HCT116 (cell line): ENCODE measurements around the gene BCAS4.

ENCODE experiments used
- EZH2 ChIP-seq: fragments of 200-600 bp; sonication (generic); IDR thresholded peaks from 2 replicates; pipeline ENCODE4 v1.6.1; 2017; ENCODE audit warnings: antibody characterized with exemption, mixed run types
- EZH2phosphoT487 ChIP-seq: fragments of 200-600 bp; IDR thresholded peaks from 2 replicates; pipeline ENCODE4 v1.6.1; 2018; ENCODE audit warnings: antibody characterized with exemption, borderline replicate concordance
- JUND ChIP-seq: IDR thresholded peaks from 2 replicates; pipeline ENCODE4 v1.6.1; 2012
- POLR2A ChIP-seq: IDR thresholded peaks from 2 replicates; pipeline ENCODE4 v1.7.0; 2011; ENCODE audit warnings: borderline replicate concordance; ENCODE audit not compliant: insufficient read depth, insufficient read length; ENCODE audit errors: extremely low read depth
- RAD21 ChIP-seq: IDR thresholded peaks from 2 replicates; pipeline ENCODE4 v1.6.1; 2012; ENCODE audit warnings: low read depth, mild to moderate bottlenecking
- SIN3A ChIP-seq: IDR thresholded peaks from 2 replicates; pipeline ENCODE4 v1.6.1; 2012; ENCODE audit warnings: low read depth
- TCF7L2 ChIP-seq: IDR thresholded peaks from 2 replicates; pipeline ENCODE4 v1.7.0; 2011; ENCODE audit warnings: borderline replicate concordance, inconsistent platforms; ENCODE audit not compliant: insufficient read depth, insufficient read length; ENCODE audit errors: extremely low read depth
- YY1 ChIP-seq: IDR thresholded peaks from 2 replicates; pipeline ENCODE4 v1.6.1; 2011; ENCODE audit warnings: low read length, low read depth, moderate library complexity, mild to moderate bottlenecking; ENCODE audit not compliant: insufficient replicate concordance; ENCODE audit errors: extremely low read depth
- ZFX ChIP-seq: fragments of 450-650 bp; IDR thresholded peaks from 2 replicates; pipeline ENCODE4 v1.6.1; 2017
- ZNF274 ChIP-seq: fragments of 200-500 bp; sonication (Bioruptor generic); IDR thresholded peaks from 2 replicates; pipeline ENCODE4 v1.6.1; 2014; ENCODE audit warnings: mild to moderate bottlenecking, low read depth, low read length, inconsistent platforms
- TF ChIP-seq, protein P1 (sequence below): IDR thresholded peaks from 2 replicates; pipeline ENCODE4 v1.6.1; 2012
- TF ChIP-seq, protein P2 (sequence below), 3 experiments: fragments of 200-600 bp in 1 of 3; sonication (generic) in 1 of 3; IDR thresholded peaks in 2 of 3; conservative IDR thresholded peaks in 1 of 3; 2 replicates each; pipeline ENCODE4 v1.5.1; 2012 to 2017; ENCODE audit warnings: low read depth in 2 of 3, low read length in 2 of 3, antibody characterized with exemption in 1 of 3, borderline replicate concordance in 1 of 3, control low read depth in 1 of 3, mild to moderate bottlenecking in 1 of 3, mixed read lengths in 1 of 3, mixed run types in 1 of 3, moderate library complexity in 1 of 3; ENCODE audit not compliant: insufficient read depth in 1 of 3

DNA sequence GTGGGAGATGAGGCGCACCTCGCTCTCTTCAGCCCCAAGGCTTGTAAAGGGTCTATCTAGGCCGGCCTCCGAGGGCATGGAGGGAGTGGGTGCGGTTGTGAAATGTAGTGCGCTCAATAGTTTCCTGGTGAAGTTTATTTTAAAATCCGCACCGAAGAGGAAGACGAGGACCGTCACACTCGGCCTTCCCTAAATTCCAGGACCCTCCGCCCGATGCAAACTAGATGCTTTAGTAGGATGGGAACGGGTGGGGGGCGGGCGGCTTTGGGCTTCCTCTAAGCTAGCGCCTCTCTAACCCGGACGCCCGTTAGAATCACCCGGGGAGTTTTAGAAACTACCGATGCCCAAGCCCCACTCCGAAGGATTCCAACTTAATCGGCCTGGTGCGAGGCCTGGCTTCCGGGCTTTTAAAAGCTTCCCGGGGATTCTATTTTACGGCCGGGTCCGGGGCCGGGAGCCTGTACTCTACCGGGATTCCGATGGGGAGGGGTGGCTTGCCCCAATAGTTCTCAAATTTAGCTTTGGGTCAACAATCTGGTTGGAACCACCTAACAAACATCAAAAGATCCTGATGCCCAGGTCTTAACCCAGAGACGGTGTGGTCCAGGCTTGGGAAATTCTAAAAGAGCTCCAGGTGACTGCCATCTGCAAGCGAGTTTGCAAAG is 548 bp upstream of the BCAS4 start:
- TF ChIP-seq JUND = no peak
- no peak for TF ChIP-seq ZFX
- TF ChIP-seq, protein P1, sequence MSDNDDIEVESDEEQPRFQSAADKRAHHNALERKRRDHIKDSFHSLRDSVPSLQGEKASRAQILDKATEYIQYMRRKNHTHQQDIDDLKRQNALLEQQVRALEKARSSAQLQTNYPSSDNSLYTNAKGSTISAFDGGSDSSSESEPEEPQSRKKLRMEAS = no peak
- no peak for TF ChIP-seq RAD21
- TF ChIP-seq, protein P2, sequence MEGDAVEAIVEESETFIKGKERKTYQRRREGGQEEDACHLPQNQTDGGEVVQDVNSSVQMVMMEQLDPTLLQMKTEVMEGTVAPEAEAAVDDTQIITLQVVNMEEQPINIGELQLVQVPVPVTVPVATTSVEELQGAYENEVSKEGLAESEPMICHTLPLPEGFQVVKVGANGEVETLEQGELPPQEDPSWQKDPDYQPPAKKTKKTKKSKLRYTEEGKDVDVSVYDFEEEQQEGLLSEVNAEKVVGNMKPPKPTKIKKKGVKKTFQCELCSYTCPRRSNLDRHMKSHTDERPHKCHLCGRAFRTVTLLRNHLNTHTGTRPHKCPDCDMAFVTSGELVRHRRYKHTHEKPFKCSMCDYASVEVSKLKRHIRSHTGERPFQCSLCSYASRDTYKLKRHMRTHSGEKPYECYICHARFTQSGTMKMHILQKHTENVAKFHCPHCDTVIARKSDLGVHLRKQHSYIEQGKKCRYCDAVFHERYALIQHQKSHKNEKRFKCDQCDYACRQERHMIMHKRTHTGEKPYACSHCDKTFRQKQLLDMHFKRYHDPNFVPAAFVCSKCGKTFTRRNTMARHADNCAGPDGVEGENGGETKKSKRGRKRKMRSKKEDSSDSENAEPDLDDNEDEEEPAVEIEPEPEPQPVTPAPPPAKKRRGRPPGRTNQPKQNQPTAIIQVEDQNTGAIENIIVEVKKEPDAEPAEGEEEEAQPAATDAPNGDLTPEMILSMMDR (IDR thresholded peaks at IDR 0.05 in 2 of 3, conservative IDR thresholded peaks at IDR 0.05 in 1 of 3; ENCODE audit: borderline replicate concordance in 1 of 3, insufficient read depth in 1 of 3, low read depth in 2 of 3, low read length in 2 of 3) = no peak
- no peak for TF ChIP-seq TCF7L2
- no peak for TF ChIP-seq SIN3A
- no peak for TF ChIP-seq EZH2
- TF ChIP-seq ZNF274 = no peak
- no peak for TF ChIP-seq YY1
- TF ChIP-seq EZH2phosphoT487 = no peak
- TF ChIP-seq POLR2A = no peak
